ENCODE results near the gene MAN1C1.

The MAN1C1 gene

GRCh38 chr1:25644962-25645361 is 28.4 kb downstream of the MAN1C1 start:
- TF ChIP-seq, protein P1, sequence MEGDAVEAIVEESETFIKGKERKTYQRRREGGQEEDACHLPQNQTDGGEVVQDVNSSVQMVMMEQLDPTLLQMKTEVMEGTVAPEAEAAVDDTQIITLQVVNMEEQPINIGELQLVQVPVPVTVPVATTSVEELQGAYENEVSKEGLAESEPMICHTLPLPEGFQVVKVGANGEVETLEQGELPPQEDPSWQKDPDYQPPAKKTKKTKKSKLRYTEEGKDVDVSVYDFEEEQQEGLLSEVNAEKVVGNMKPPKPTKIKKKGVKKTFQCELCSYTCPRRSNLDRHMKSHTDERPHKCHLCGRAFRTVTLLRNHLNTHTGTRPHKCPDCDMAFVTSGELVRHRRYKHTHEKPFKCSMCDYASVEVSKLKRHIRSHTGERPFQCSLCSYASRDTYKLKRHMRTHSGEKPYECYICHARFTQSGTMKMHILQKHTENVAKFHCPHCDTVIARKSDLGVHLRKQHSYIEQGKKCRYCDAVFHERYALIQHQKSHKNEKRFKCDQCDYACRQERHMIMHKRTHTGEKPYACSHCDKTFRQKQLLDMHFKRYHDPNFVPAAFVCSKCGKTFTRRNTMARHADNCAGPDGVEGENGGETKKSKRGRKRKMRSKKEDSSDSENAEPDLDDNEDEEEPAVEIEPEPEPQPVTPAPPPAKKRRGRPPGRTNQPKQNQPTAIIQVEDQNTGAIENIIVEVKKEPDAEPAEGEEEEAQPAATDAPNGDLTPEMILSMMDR (IDR thresholded peaks at IDR 0.05; ENCODE audit: low read depth, low read length), result no peak
- no peak for DNase-seq (ENCODE audit: extremely low read depth, low read depth)

DNA sequence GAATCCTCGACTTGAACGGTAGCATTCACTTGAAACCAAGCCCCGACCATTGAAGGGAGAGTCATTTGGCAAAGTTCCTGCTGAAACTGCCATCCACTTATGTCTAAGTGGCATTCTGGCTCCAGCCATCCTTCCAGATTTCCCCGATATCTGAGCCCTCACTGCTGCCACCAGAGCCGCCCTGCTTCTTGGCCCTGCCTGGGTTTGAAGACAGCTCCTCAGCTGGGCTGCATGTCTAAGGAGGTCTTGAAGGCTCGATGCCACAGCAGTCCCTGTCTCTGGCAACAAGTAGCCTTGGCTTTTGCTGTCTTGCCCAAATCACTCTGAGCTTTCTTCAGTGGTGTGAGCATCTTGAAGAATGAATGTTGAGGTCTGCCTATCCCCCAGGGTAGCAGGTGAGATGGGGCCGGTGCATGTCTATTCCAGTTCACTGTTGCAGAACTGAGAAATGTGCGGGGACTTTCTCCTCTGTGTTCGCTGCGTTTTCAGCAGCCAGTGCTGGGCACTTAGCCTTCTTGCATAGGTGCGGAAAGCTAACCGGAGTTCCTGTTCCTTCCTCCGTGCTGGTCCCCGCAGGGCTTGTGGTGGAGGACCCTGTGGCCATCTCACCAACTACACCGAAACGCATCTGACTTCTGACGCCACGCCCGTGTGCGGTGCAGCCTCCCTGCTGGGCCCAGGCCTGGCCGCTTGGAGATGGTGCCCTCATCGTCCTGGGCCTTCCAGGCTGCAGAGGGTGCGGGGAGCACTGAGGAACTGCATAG is 29.2 kb downstream of the MAN1C1 start:
- no peak for DNase-seq (ENCODE audit: extremely low read depth, low read depth)
- TF ChIP-seq, protein P1 (IDR thresholded peaks at IDR 0.05; ENCODE audit: low read depth, low read length), result no peak

- no peak for DNase-seq (ENCODE audit: extremely low read depth, low read depth)
- TF ChIP-seq, protein P1 (IDR thresholded peaks at IDR 0.05; ENCODE audit: low read depth, low read length), result no peak
These were observed 30.5 kb downstream of the MAN1C1 start for GRCh38 chr1:25647106-25647505.

DNA sequence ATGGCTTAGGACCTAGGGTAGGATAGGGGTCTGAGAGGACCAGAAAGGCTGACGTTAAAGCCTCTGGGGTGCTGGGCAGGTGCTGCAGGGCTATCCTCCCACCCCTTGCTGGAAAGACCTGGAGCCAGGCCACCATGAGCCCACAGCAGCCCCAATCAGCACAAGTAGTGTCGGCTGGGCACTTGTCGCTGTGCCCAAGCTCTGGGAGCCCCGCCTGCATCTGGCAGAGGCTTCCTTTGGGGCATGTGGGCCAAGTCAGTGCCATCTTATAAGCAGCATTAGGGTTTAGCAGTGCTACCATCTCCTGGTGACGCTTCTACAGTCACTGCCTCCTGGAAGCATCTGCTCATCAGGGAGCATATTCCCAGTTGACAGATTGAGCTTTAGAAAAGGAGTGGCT is 31.3 kb downstream of the MAN1C1 start:
- TF ChIP-seq, protein P1 (IDR thresholded peaks at IDR 0.05; ENCODE audit: low read depth, low read length), result no peak
- no peak for DNase-seq (ENCODE audit: extremely low read depth, low read depth)

- no peak for DNase-seq (ENCODE audit: extremely low read depth, low read depth)
- TF ChIP-seq, protein P1 (IDR thresholded peaks at IDR 0.05; ENCODE audit: low read depth, low read length), result no peak
These were observed 32.3 kb downstream of the MAN1C1 start for GRCh38 chr1:25648681-25649440.

- DNase-seq (ENCODE audit: extremely low read depth, low read depth), result no peak
- TF ChIP-seq, protein P1 (IDR thresholded peaks at IDR 0.05; ENCODE audit: low read depth, low read length), result no peak
These were observed 33.1 kb downstream of the MAN1C1 start for GRCh38 chr1:25649505-25650288.

DNA sequence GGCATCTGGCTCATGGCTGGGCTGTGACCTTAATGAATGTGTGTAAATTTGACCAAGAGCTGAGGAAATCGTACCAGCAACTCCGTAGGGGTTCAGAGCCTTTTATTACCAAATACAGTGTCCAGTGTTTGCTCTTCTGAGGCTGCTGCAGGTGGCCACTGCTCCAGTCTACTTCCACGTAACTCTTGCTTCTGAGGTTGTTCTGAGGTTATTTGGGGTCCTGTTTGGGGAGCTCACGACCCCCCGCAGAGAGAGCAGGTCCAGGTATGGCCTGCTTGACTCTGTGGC is 33.6 kb downstream of the MAN1C1 start:
- TF ChIP-seq, protein P1 (IDR thresholded peaks at IDR 0.05; ENCODE audit: low read depth, low read length), result no peak
- no peak for DNase-seq (ENCODE audit: extremely low read depth, low read depth)
